H9 (cell line): ENCODE results near the gene OSBPL2. TPM values are rescaled to one million over a fixed set of nuclear protein-coding genes. Genes with fewer than 3 reads are reported as not detected.

Experiments
- DNase-seq: peaks from one replicate; pipeline ENCODE4 v3.0.0-alpha.2; 2017
- H2AFZ ChIP-seq: one replicate; pipeline ENCODE4 v1.6.1; 2013; ENCODE audit warnings: mild to moderate bottlenecking, low read length, control low read depth, moderate library complexity
- H2AK5ac ChIP-seq: 2 replicates; pipeline ENCODE4 v1.6.1; 2013; ENCODE audit warnings: low read length, control low read depth, mixed read lengths; ENCODE audit not compliant: insufficient read length
- H2BK120ac ChIP-seq: one replicate; pipeline ENCODE4 v1.6.1; 2013; ENCODE audit warnings: low read depth, mild to moderate bottlenecking, low read length, control low read depth, inconsistent platforms; ENCODE audit not compliant: poor library complexity, severe bottlenecking
- H2BK12ac ChIP-seq: 2 replicates; pipeline ENCODE4 v1.6.1; 2013; ENCODE audit warnings: low read length, control low read depth, mixed read lengths, low read depth; ENCODE audit not compliant: insufficient read length
- H2BK15ac ChIP-seq: 2 replicates; pipeline ENCODE4 v1.6.1; 2013; ENCODE audit warnings: low read depth, low read length, control low read depth
- H2BK20ac ChIP-seq: one replicate; pipeline ENCODE4 v1.6.1; 2013; ENCODE audit warnings: low read depth, mild to moderate bottlenecking, low read length, control low read depth, inconsistent platforms; ENCODE audit not compliant: poor library complexity, severe bottlenecking
- H2BK5ac ChIP-seq: 2 replicates; pipeline ENCODE4 v1.6.1; 2013; ENCODE audit warnings: low read length, control low read depth, mixed read lengths; ENCODE audit not compliant: insufficient read length
- H3K14ac ChIP-seq: 2 replicates; pipeline ENCODE4 v1.6.1; 2013; ENCODE audit warnings: low read length, control low read depth; ENCODE audit not compliant: insufficient read depth
- H3K18ac ChIP-seq: 2 replicates; pipeline ENCODE4 v1.6.1; 2013; ENCODE audit warnings: low read depth, mild to moderate bottlenecking, mixed read lengths, low read length, control low read depth; ENCODE audit not compliant: insufficient read length
- H3K23ac ChIP-seq: 2 replicates; pipeline ENCODE4 v1.6.1; 2013; ENCODE audit warnings: low read length, control low read depth, mixed read lengths, low read depth; ENCODE audit not compliant: insufficient read length
- H3K23me2 ChIP-seq: 2 replicates; pipeline ENCODE4 v1.6.1; 2013; ENCODE audit warnings: low read depth, mild to moderate bottlenecking, mixed read lengths, low read length, control low read depth; ENCODE audit not compliant: insufficient read length, poor library complexity, severe bottlenecking
- H3K27ac ChIP-seq: 2 replicates; pipeline ENCODE4 v1.5.1; 2013; ENCODE audit warnings: low read length, control low read depth, mixed read lengths, low read depth; ENCODE audit not compliant: insufficient read length
- H3K27me3 ChIP-seq: 2 replicates; pipeline ENCODE4 v1.6.1; 2013; ENCODE audit warnings: low read length, control low read depth, inconsistent platforms; ENCODE audit not compliant: insufficient read depth
- H3K4ac ChIP-seq: 2 replicates; pipeline ENCODE4 v1.6.1; 2013; ENCODE audit warnings: low read depth, mild to moderate bottlenecking, control low read depth, inconsistent platforms, low read length, moderate library complexity
- H3K4me1 ChIP-seq: 2 replicates; pipeline ENCODE4 v1.6.1; 2013; ENCODE audit warnings: low read length, control low read depth, inconsistent platforms; ENCODE audit not compliant: insufficient read depth
- H3K4me2 ChIP-seq: 2 replicates; pipeline ENCODE4 v1.6.1; 2013; ENCODE audit warnings: low read length, control low read depth, mixed read lengths; ENCODE audit not compliant: insufficient read length, insufficient read depth
- H3K56ac ChIP-seq: 2 replicates; pipeline ENCODE4 v1.6.1; 2013; ENCODE audit warnings: low read depth, mild to moderate bottlenecking, mixed read lengths, low read length, control low read depth; ENCODE audit not compliant: insufficient read length
- H3K79me1 ChIP-seq: 2 replicates; pipeline ENCODE4 v1.6.1; 2013; ENCODE audit warnings: low read depth, mild to moderate bottlenecking, moderate library complexity, low read length, control low read depth, inconsistent platforms; ENCODE audit not compliant: insufficient read depth, poor library complexity, severe bottlenecking
- H3K79me2 ChIP-seq: 2 replicates; pipeline ENCODE4 v1.6.1; 2013; ENCODE audit warnings: low read length, control low read depth, inconsistent platforms; ENCODE audit not compliant: insufficient read depth
- H3K9ac ChIP-seq: 2 replicates; pipeline ENCODE4 v1.6.1; 2013; ENCODE audit warnings: low read length, control low read depth, mixed read lengths; ENCODE audit not compliant: insufficient read length; ENCODE audit errors: extremely low read depth
- H3K9me3 ChIP-seq: one replicate; pipeline ENCODE4 v1.6.1; 2013; ENCODE audit warnings: low read depth, low read length, inconsistent platforms; ENCODE audit not compliant: control insufficient read depth
- H3T11ph ChIP-seq: one replicate; pipeline ENCODE4 v1.6.1; 2013; ENCODE audit warnings: mild to moderate bottlenecking, low read length, control low read depth, inconsistent platforms
- H4K20me1 ChIP-seq: one replicate; pipeline ENCODE4 v1.6.1; 2013; ENCODE audit not compliant: control insufficient read depth, insufficient read length, insufficient read depth
- H4K5ac ChIP-seq: 2 replicates; pipeline ENCODE4 v1.6.1; 2013; ENCODE audit warnings: low read depth, mild to moderate bottlenecking, mixed read lengths, low read length, control low read depth; ENCODE audit not compliant: insufficient read length
- H4K8ac ChIP-seq: replicated peaks from 2 replicates; pipeline ENCODE4 v1.6.1; 2013; ENCODE audit warnings: low read length, control low read depth, mixed read lengths, low read depth; ENCODE audit not compliant: insufficient read length
- H4K91ac ChIP-seq: 2 replicates; pipeline ENCODE4 v1.6.1; 2013; ENCODE audit warnings: low read depth, mild to moderate bottlenecking, moderate library complexity, mixed read lengths, low read length, control low read depth; ENCODE audit not compliant: insufficient read length
- H3K27ac Mint-ChIP-seq, 3 experiments: 2 replicates in 2 of 3; 3 replicates in 1 of 3; pipeline ENCODE4 v1.8.0; 2020 to 2021; ENCODE audit warnings: mixed read lengths in 3 of 3, mild to moderate bottlenecking in 1 of 3, moderate library complexity in 1 of 3
- H3K27me3 Mint-ChIP-seq: 2 replicates; pipeline ENCODE4 v1.8.0; 2021; ENCODE audit warnings: low read depth, mild to moderate bottlenecking, moderate library complexity, mixed read lengths
- H3K36me3 Mint-ChIP-seq, 3 experiments: 2 replicates in 2 of 3; 3 replicates in 1 of 3; pipeline ENCODE4 v1.8.0; 2020 to 2021; ENCODE audit warnings: low read depth in 3 of 3, mixed read lengths in 3 of 3; ENCODE audit not compliant: insufficient read depth in 1 of 3
- H3K4me1 Mint-ChIP-seq, 2 experiments: 2 replicates each; pipeline ENCODE4 v1.8.0; 2020; ENCODE audit warnings: mixed read lengths in 2 of 2
- H3K4me3 Mint-ChIP-seq, 2 experiments: 2 replicates in 1 of 2; 3 replicates in 1 of 2; pipeline ENCODE4 v1.8.0; 2020 to 2021; ENCODE audit warnings: mild to moderate bottlenecking in 2 of 2, mixed read lengths in 2 of 2, moderate library complexity in 1 of 2
- H3K9me3 Mint-ChIP-seq, 2 experiments: 2 replicates in 1 of 2; 3 replicates in 1 of 2; pipeline ENCODE4 v1.8.0; 2020; ENCODE audit warnings: mild to moderate bottlenecking in 2 of 2, mixed read lengths in 2 of 2, moderate library complexity in 1 of 2
- WGBS: extraction: QIAGEN DNeasy Blood & Tissue Kit; methylation state at CpG from one replicate; pipeline ENCODE4 v1.1.7; 2013; ENCODE audit warnings: missing lambda C conversion rate, low lambda C conversion rate, mixed read lengths; ENCODE audit not compliant: insufficient read length; ENCODE audit errors: extremely low coverage; 5-methylcytosine and 5-hydroxymethylcytosine counted together
- total RNA-seq: library from RNA; stranded (reverse); gene quantifications from 2 replicates; pipeline ENCODE4 v1.2.1, GENCODE V29; 2021
- TF ChIP-seq, protein P1 (sequence below): fragments of 200-600 bp; sonication (generic); conservative IDR thresholded peaks from 3 replicates; pipeline ENCODE4 v1.8.0; 2021; ENCODE audit warnings: antibody characterized with exemption, mild to moderate bottlenecking

Gene OSBPL2
- total RNA-seq, 1 experiment from 2014 or later: 47.3 TPM

DNA sequence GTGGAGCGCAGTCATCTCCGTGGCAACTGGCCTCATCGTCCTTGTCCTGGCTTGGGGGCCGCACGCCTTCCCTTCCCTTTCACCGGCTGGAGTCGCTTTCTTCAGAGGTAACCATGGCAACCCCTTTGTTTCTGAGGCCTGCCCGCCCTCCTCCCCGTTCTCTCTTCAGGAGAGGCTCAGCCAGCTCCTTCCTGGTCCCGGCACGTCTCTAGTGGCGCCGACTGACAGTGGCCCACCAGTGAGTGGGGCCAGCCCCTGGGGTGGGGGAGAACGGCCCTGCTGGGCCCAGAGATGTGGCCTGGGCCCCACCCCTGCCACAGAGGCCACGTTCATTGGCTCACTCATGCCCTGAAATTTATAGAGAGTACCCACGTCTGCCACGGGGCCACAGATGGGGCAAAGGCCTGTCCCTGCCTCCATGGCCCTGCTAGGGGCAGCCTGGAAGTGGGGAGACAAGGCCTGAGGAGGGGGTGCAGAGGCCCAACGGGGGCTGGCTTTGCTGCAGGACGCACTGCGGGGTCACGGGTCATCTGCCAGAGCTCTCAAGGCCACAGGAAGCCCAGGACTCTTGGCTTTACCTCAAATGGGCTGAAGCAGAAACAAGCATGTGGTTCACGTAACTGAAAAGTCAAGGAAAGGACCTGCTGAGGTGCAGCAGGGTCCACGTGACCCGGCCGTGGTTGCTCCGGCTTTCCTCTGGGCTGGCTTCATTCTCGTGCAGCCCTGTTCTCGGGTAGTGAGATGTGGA lies 1.4 kb upstream of the OSBPL2 start:
- H3K79me1 ChIP-seq: peaks cover 2% of the 10 kb centered on the region
- no peak overlapping the region for H3K56ac ChIP-seq
- WGBS: no CpG with 5 or more reads among the region's 28 CpGs
- no peak overlapping the region for H4K91ac ChIP-seq
- Mint-ChIP-seq H3K27ac (no peak overlapping the region), H3K27me3 (peaks cover 9% of the 10 kb centered on the region), H3K9me3 (peaks cover 0 to 3% of the 10 kb centered on the region in 2 experiments; a peak in 2 of 5 replicates), H3K36me3 (peaks cover 0 to 13% (median 13%) of the 10 kb centered on the region in 3 experiments; a peak in 6 of 7 replicates), H3K4me1 (peaks cover 14 to 26% of the 10 kb centered on the region in 2 experiments), H3K4me3 (no peak overlapping the region)
- H3K14ac ChIP-seq: 0 out of 2 replicates have a peak overlapping the region, but pooled peaks have one; percentile 13
- H2AK5ac ChIP-seq: no peak overlapping the region
- no peak overlapping the region for H2BK20ac ChIP-seq
- peak; percentile 72 for DNase-seq
- no peaks in the 10 kb centered on the region for H3K4me1 ChIP-seq
- no peak overlapping the region for H3T11ph ChIP-seq
- no peak overlapping the region for H2AFZ ChIP-seq
- H4K8ac ChIP-seq: no peak overlapping the region
- no peaks in the 10 kb centered on the region for H3K27me3 ChIP-seq
- no peak overlapping the region for H2BK120ac ChIP-seq
- no peak overlapping the region for H3K23ac ChIP-seq
- H2BK5ac ChIP-seq: no peak overlapping the region
- peak overlapping the region; percentile 49 for H3K18ac ChIP-seq
- H2BK15ac ChIP-seq: no peak overlapping the region
- no peak overlapping the region for H3K4me2 ChIP-seq
- H2BK12ac ChIP-seq: no peak overlapping the region
- no peak overlapping the region for H3K9ac ChIP-seq
- no peaks in the 10 kb centered on the region for H4K20me1 ChIP-seq
- H3K27ac ChIP-seq: no peak overlapping the region
- H3K23me2 ChIP-seq: peaks cover 7% of the 10 kb centered on the region
- no peak overlapping the region for H4K5ac ChIP-seq
- H3K9me3 ChIP-seq: no peaks in the 10 kb centered on the region
- H3K79me2 ChIP-seq: peaks cover 7% of the 10 kb centered on the region; the same call in 1 of the 2 replicates
- TF ChIP-seq, protein P1, sequence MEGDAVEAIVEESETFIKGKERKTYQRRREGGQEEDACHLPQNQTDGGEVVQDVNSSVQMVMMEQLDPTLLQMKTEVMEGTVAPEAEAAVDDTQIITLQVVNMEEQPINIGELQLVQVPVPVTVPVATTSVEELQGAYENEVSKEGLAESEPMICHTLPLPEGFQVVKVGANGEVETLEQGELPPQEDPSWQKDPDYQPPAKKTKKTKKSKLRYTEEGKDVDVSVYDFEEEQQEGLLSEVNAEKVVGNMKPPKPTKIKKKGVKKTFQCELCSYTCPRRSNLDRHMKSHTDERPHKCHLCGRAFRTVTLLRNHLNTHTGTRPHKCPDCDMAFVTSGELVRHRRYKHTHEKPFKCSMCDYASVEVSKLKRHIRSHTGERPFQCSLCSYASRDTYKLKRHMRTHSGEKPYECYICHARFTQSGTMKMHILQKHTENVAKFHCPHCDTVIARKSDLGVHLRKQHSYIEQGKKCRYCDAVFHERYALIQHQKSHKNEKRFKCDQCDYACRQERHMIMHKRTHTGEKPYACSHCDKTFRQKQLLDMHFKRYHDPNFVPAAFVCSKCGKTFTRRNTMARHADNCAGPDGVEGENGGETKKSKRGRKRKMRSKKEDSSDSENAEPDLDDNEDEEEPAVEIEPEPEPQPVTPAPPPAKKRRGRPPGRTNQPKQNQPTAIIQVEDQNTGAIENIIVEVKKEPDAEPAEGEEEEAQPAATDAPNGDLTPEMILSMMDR: no peak
- H3K4ac ChIP-seq: no peak overlapping the region
